Measurements from ENCODE around the gene SEMA5A.

- TF ChIP-seq POLR2AphosphoS5 (IDR thresholded peaks at IDR 0.05; ENCODE audit: insufficient read depth in 1 of 2, low read depth in 1 of 2) (no peak), POLR2A (IDR thresholded peaks at IDR 0.05) (no peak), CTCF (IDR thresholded peaks at IDR 0.05) (no peak)
These were observed 508.8 kb downstream of the SEMA5A start for GRCh38 chr5:9037048-9037447.
